Measurements from ENCODE around the gene FOXE3.

DNA sequence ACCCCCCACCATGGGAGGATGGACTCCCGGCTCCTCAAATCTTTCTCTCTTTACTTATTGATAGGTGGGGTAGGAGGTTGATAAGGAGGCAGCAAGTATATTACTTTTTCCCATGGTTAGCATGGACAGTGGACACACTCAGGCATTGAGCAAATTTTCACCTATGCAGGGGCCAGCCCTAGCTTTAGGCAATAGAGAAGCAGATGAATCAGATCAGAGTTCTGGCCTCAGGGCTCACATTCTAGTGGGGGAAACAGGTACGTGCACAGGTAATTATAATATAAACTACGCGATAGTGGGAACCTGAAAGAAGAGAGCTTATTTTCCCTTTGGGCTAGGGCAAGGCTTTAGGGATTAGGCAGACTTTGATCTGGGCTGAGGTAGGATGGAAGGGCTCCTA, 13.5 kb upstream of the FOXE3 start:
- TF ChIP-seq, protein P1, sequence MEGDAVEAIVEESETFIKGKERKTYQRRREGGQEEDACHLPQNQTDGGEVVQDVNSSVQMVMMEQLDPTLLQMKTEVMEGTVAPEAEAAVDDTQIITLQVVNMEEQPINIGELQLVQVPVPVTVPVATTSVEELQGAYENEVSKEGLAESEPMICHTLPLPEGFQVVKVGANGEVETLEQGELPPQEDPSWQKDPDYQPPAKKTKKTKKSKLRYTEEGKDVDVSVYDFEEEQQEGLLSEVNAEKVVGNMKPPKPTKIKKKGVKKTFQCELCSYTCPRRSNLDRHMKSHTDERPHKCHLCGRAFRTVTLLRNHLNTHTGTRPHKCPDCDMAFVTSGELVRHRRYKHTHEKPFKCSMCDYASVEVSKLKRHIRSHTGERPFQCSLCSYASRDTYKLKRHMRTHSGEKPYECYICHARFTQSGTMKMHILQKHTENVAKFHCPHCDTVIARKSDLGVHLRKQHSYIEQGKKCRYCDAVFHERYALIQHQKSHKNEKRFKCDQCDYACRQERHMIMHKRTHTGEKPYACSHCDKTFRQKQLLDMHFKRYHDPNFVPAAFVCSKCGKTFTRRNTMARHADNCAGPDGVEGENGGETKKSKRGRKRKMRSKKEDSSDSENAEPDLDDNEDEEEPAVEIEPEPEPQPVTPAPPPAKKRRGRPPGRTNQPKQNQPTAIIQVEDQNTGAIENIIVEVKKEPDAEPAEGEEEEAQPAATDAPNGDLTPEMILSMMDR (IDR thresholded peaks at IDR 0.05; ENCODE audit: low read length): no peak
- TF ChIP-seq EZH2 (optimal IDR thresholded peaks at IDR 0.05; ENCODE audit: low read depth, low read length) (no peak), EZH2phosphoT487 (IDR thresholded peaks at IDR 0.05; ENCODE audit: low read length) (no peak)
